ENCODE data around the gene CCDC18.
"Not testable (repeated sequence)": the region's sequence is repeated elsewhere in the genome, so short reads cannot be mapped to it uniquely, and the experiment has no call there.

CCDC18 gene

GRCh38 chr1:93262645-93263044, 82.1 kb downstream of the CCDC18 start:
- no peaks in the 10 kb centered on the region for H3K9me2 ChIP-seq (replicated peaks; ENCODE audit: low read depth, low read length)
- peaks cover 43% of the 10 kb centered on the region; the same call in 1 of the 2 replicates for H3K36me3 ChIP-seq (ENCODE audit: insufficient read depth, low read length)
- TF ChIP-seq EZH2phosphoT487 (IDR thresholded peaks at IDR 0.05; ENCODE audit: borderline replicate concordance): no peak
- no peak for TF ChIP-seq CTCF (conservative IDR thresholded peaks at IDR 0.05; ENCODE audit: low read length)
- no peaks in the 10 kb centered on the region for H3K27me3 ChIP-seq (ENCODE audit: insufficient read depth, low read length, poor library complexity, severe bottlenecking)
- no peak overlapping the region for H3K4me3 ChIP-seq (ENCODE audit: low read length, poor library complexity, severe bottlenecking)
- no peak overlapping the region for H3K4me2 ChIP-seq (ENCODE audit: low read depth, low read length, poor library complexity, severe bottlenecking)
- no peaks in the 10 kb centered on the region for H4K20me1 ChIP-seq (ENCODE audit: insufficient read depth, low read length, poor library complexity, severe bottlenecking)
- H3K79me2 ChIP-seq (ENCODE audit: insufficient read depth, low read length): no peaks in the 10 kb centered on the region
- no peak overlapping the region for H3K9ac ChIP-seq (ENCODE audit: low read depth, low read length, poor library complexity, severe bottlenecking)
- H3K4me1 ChIP-seq (ENCODE audit: insufficient read depth, low read length, poor library complexity, severe bottlenecking): no peaks in the 10 kb centered on the region
- H2AFZ ChIP-seq (ENCODE audit: low read length): no peak overlapping the region
- H3F3A ChIP-seq (ENCODE audit: low read depth): no peaks in the 10 kb centered on the region
- H3K9me3 ChIP-seq (ENCODE audit: insufficient read depth, low read depth, low read length): peaks cover 13% of the 10 kb centered on the region; the same call in 1 of the 2 replicates

GRCh38 chr1:93268888-93269287, 88.4 kb downstream of the CCDC18 start:
- H3K79me2 ChIP-seq (ENCODE audit: insufficient read depth, low read length); H2AFZ ChIP-seq (ENCODE audit: low read length); H3K27me3 ChIP-seq (ENCODE audit: insufficient read depth, low read length, poor library complexity, severe bottlenecking); H4K20me1 ChIP-seq (ENCODE audit: insufficient read depth, low read length, poor library complexity, severe bottlenecking); H3K4me2 ChIP-seq (ENCODE audit: low read depth, low read length, poor library complexity, severe bottlenecking); H3K4me3 ChIP-seq (ENCODE audit: low read length, poor library complexity, severe bottlenecking); H3K9me3 ChIP-seq (ENCODE audit: insufficient read depth, low read depth, low read length); H3K9me2 ChIP-seq (replicated peaks; ENCODE audit: low read depth, low read length); H3K9ac ChIP-seq (ENCODE audit: low read depth, low read length, poor library complexity, severe bottlenecking); H3F3A ChIP-seq (ENCODE audit: low read depth); H3K4me1 ChIP-seq (ENCODE audit: insufficient read depth, low read length, poor library complexity, severe bottlenecking): not testable (repeated sequence)
- peaks cover 13% of the 10 kb centered on the region; the same call in 1 of the 2 replicates for H3K36me3 ChIP-seq (ENCODE audit: insufficient read depth, low read length)

- H3F3A ChIP-seq (ENCODE audit: low read depth); H3K9me3 ChIP-seq (ENCODE audit: insufficient read depth, low read depth, low read length); H3K4me3 ChIP-seq (ENCODE audit: low read length, poor library complexity, severe bottlenecking); H3K36me3 ChIP-seq (ENCODE audit: insufficient read depth, low read length); H2AFZ ChIP-seq (ENCODE audit: low read length); H3K4me2 ChIP-seq (ENCODE audit: low read depth, low read length, poor library complexity, severe bottlenecking); H3K9ac ChIP-seq (ENCODE audit: low read depth, low read length, poor library complexity, severe bottlenecking); H4K20me1 ChIP-seq (ENCODE audit: insufficient read depth, low read length, poor library complexity, severe bottlenecking); H3K27me3 ChIP-seq (ENCODE audit: insufficient read depth, low read length, poor library complexity, severe bottlenecking); H3K4me1 ChIP-seq (ENCODE audit: insufficient read depth, low read length, poor library complexity, severe bottlenecking); H3K9me2 ChIP-seq (replicated peaks; ENCODE audit: low read depth, low read length); H3K79me2 ChIP-seq (ENCODE audit: insufficient read depth, low read length): not testable (repeated sequence)
These were observed 94.7 kb downstream of the CCDC18 start for GRCh38 chr1:93275262-93275633.

- Histone ChIP-seq H3K9me3 (ENCODE audit: insufficient read depth, low read depth, low read length) (no peaks in the 10 kb centered on the region), H4K20me1 (ENCODE audit: insufficient read depth, low read length, poor library complexity, severe bottlenecking) (no peaks in the 10 kb centered on the region), H3K4me3 (ENCODE audit: low read length, poor library complexity, severe bottlenecking) (no peak overlapping the region), H3K79me2 (ENCODE audit: insufficient read depth, low read length) (no peaks in the 10 kb centered on the region), H3K27me3 (ENCODE audit: insufficient read depth, low read length, poor library complexity, severe bottlenecking) (no peaks in the 10 kb centered on the region), H3K9me2 (replicated peaks; ENCODE audit: low read depth, low read length) (no peaks in the 10 kb centered on the region), H3K36me3 (ENCODE audit: insufficient read depth, low read length) (no peaks in the 10 kb centered on the region), H3K4me1 (ENCODE audit: insufficient read depth, low read length, poor library complexity, severe bottlenecking) (no peaks in the 10 kb centered on the region), H3F3A (ENCODE audit: low read depth) (no peaks in the 10 kb centered on the region), H3K4me2 (ENCODE audit: low read depth, low read length, poor library complexity, severe bottlenecking) (no peak overlapping the region), H2AFZ (ENCODE audit: low read length) (no peak overlapping the region), H3K9ac (ENCODE audit: low read depth, low read length, poor library complexity, severe bottlenecking) (no peak overlapping the region)
- no peak for TF ChIP-seq EZH2phosphoT487 (IDR thresholded peaks at IDR 0.05; ENCODE audit: borderline replicate concordance)
These were observed 95.2 kb downstream of the CCDC18 start for GRCh38 chr1:93275634-93276295.

GRCh38 chr1:93277530-93277929, 97.0 kb downstream of the CCDC18 start:
- H3K9me3 ChIP-seq (ENCODE audit: insufficient read depth, low read depth, low read length); H2AFZ ChIP-seq (ENCODE audit: low read length); H3K9ac ChIP-seq (ENCODE audit: low read depth, low read length, poor library complexity, severe bottlenecking); H4K20me1 ChIP-seq (ENCODE audit: insufficient read depth, low read length, poor library complexity, severe bottlenecking); H3K36me3 ChIP-seq (ENCODE audit: insufficient read depth, low read length); H3K4me2 ChIP-seq (ENCODE audit: low read depth, low read length, poor library complexity, severe bottlenecking); H3K27me3 ChIP-seq (ENCODE audit: insufficient read depth, low read length, poor library complexity, severe bottlenecking); H3K79me2 ChIP-seq (ENCODE audit: insufficient read depth, low read length); H3K4me3 ChIP-seq (ENCODE audit: low read length, poor library complexity, severe bottlenecking); H3K4me1 ChIP-seq (ENCODE audit: insufficient read depth, low read length, poor library complexity, severe bottlenecking); H3K9me2 ChIP-seq (replicated peaks; ENCODE audit: low read depth, low read length); H3F3A ChIP-seq (ENCODE audit: low read depth): not testable (repeated sequence)
